HepG2 (cell line): ENCODE data around the gene SH3D21. TPM values are rescaled to one million over a fixed set of nuclear protein-coding genes. Genes with fewer than 3 reads are reported as not detected.

ENCODE experiments used
- GPN1 ChIP-seq: sonication (generic); formaldehyde crosslinking; IDR thresholded peaks from 2 replicates; pipeline ENCODE4 v1.5.1; 2020; ENCODE audit warnings: missing genetic modification reagents, borderline replicate concordance
- ISL2 ChIP-seq: sonication (generic); formaldehyde crosslinking; IDR thresholded peaks from 2 replicates; pipeline ENCODE4 v1.5.0; 2020; ENCODE audit warnings: missing genetic modification reagents
- JUND ChIP-seq: sonication (generic); formaldehyde crosslinking; IDR thresholded peaks from 2 replicates; pipeline ENCODE4 v1.8.0; 2022; ENCODE audit warnings: mild to moderate bottlenecking, missing genetic modification reagents
- NR1H2 ChIP-seq: sonication (generic); formaldehyde crosslinking; IDR thresholded peaks from 2 replicates; pipeline ENCODE4 v1.8.1; 2022; ENCODE audit warnings: low read depth, missing genetic modification reagents, borderline replicate concordance
- PHF21A ChIP-seq: sonication (generic); formaldehyde crosslinking; IDR thresholded peaks from 2 replicates; pipeline ENCODE4 v1.5.0; 2020; ENCODE audit warnings: mild to moderate bottlenecking, missing genetic modification reagents
- TFE3 ChIP-seq: IDR thresholded peaks from 2 replicates; pipeline ENCODE4 v1.6.1; 2016
- THAP11 ChIP-seq: IDR thresholded peaks from 2 replicates; pipeline ENCODE4 v1.6.1; 2016; ENCODE audit warnings: missing biosample characterization, missing genetic modification reagents
- ZNF253 ChIP-seq: sonication (generic); formaldehyde crosslinking; IDR thresholded peaks from 2 replicates; pipeline ENCODE4 v1.8.0; 2022; ENCODE audit warnings: mild to moderate bottlenecking, missing genetic modification reagents, borderline replicate concordance
- ZNF33A ChIP-seq: sonication (generic); formaldehyde crosslinking; IDR thresholded peaks from 2 replicates; pipeline ENCODE4 v1.5.1; 2020; ENCODE audit warnings: missing genetic modification reagents, mild to moderate bottlenecking, moderate library complexity, borderline replicate concordance
- ZNF343 ChIP-seq: sonication (generic); formaldehyde crosslinking; IDR thresholded peaks from 2 replicates; pipeline ENCODE4 v1.4.0; 2020; ENCODE audit warnings: mild to moderate bottlenecking, missing genetic modification reagents
- ZNF589 ChIP-seq: sonication (generic); formaldehyde crosslinking; conservative IDR thresholded peaks from 2 replicates; pipeline ENCODE4 v1.8.0; 2022; ENCODE audit warnings: mild to moderate bottlenecking, moderate library complexity, missing genetic modification reagents
- ZNF639 ChIP-seq: conservative IDR thresholded peaks from 2 replicates; pipeline ENCODE4 v1.6.1; 2018; ENCODE audit warnings: missing genetic modification reagents
- ZNF687 ChIP-seq: sonication (generic); formaldehyde crosslinking; IDR thresholded peaks from 2 replicates; pipeline ENCODE4 v1.5.1; 2020; ENCODE audit warnings: mild to moderate bottlenecking, missing genetic modification reagents, moderate library complexity
- ZSCAN25 ChIP-seq: sonication (generic); formaldehyde crosslinking; IDR thresholded peaks from 2 replicates; pipeline ENCODE4 v1.8.0; 2022; ENCODE audit warnings: mild to moderate bottlenecking, missing genetic modification reagents
- polyA plus RNA-seq, 8 experiments: library from polyadenylated mRNA; depleted of rRNA in 3 of 8; stranded (reverse) in 7 of 8; unstranded in 1 of 8; fragments of >200 nt; fragmentation: Illumina TruSeq in 4 of 8; extraction: Trizol in 4 of 8; gene quantifications; 2 replicates each; pipeline versions ENCODE4 v1.2.1 to v1.2.3, GENCODE V29; 2011 to 2016; ENCODE audit warnings: low read depth in 4 of 8, missing spikeins in 1 of 8, mixed read lengths in 1 of 8; ENCODE audit not compliant: insufficient read depth in 1 of 8
- total RNA-seq, 5 experiments: library from RNA; depleted of rRNA; stranded (reverse); fragments of >200 nt; fragmentation: Illumina TruSeq; extraction: Trizol; gene quantifications; 2 replicates each; pipeline ENCODE4 v1.2.3, GENCODE V29; 2016; ENCODE audit warnings: low read depth in 1 of 5
- TF ChIP-seq, protein P1 (sequence below): IDR thresholded peaks from 2 replicates; pipeline ENCODE4 v1.6.1; 2016; ENCODE audit warnings: low read depth, control low read depth
- TF ChIP-seq, protein P2 (sequence below): sonication (generic); formaldehyde crosslinking; IDR thresholded peaks from 2 replicates; pipeline ENCODE4 v1.5.0; 2020; ENCODE audit warnings: missing genetic modification reagents
- TF ChIP-seq, protein P3 (sequence below): sonication (generic); formaldehyde crosslinking; IDR thresholded peaks from 2 replicates; pipeline ENCODE4 v1.4.0; 2020; ENCODE audit warnings: missing genetic modification reagents, borderline replicate concordance

Gene SH3D21
- total and polyA plus RNA-seq, 2 of the 13 experiments (the other 11 are each of a cell fraction or from before 2014, with no cell fraction given), result 5.1 to 8.6 TPM

DNA sequence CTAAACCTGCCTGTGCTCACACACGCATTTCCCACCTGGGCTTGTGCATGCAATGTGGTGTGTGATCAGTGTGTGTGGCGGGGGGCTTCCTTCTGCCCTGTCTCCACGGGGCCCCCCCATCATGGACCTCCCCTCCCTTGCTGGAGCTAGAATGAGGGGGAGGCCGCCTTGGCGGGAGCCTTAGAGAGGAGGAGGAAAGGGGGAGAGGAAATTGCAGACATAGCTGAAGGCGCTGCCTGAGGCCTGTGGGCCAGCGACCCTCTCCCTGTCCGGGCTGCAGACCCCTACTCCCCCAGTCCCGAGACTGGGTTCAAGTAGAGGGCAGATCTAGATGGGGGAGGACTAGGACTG, 18.2 kb downstream of the SH3D21 start (continued):
- TF ChIP-seq, protein P1, sequence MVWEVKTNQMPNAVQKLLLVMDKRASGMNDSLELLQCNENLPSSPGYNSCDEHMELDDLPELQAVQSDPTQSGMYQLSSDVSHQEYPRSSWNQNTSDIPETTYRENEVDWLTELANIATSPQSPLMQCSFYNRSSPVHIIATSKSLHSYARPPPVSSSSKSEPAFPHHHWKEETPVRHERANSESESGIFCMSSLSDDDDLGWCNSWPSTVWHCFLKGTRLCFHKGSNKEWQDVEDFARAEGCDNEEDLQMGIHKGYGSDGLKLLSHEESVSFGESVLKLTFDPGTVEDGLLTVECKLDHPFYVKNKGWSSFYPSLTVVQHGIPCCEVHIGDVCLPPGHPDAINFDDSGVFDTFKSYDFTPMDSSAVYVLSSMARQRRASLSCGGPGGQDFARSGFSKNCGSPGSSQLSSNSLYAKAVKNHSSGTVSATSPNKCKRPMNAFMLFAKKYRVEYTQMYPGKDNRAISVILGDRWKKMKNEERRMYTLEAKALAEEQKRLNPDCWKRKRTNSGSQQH, result no peak
- TF ChIP-seq, protein P2, sequence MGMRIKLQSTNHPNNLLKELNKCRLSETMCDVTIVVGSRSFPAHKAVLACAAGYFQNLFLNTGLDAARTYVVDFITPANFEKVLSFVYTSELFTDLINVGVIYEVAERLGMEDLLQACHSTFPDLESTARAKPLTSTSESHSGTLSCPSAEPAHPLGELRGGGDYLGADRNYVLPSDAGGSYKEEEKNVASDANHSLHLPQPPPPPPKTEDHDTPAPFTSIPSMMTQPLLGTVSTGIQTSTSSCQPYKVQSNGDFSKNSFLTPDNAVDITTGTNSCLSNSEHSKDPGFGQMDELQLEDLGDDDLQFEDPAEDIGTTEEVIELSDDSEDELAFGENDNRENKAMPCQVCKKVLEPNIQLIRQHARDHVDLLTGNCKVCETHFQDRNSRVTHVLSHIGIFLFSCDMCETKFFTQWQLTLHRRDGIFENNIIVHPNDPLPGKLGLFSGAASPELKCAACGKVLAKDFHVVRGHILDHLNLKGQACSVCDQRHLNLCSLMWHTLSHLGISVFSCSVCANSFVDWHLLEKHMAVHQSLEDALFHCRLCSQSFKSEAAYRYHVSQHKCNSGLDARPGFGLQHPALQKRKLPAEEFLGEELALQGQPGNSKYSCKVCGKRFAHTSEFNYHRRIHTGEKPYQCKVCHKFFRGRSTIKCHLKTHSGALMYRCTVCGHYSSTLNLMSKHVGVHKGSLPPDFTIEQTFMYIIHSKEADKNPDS, result no peak
- TF ChIP-seq PHF21A (CRISPR knock-in tag) (no peak), ZNF589 (CRISPR knock-in tag) (0 out of 2 replicates have a peak, but pooled peaks have one; percentile 37), ISL2 (CRISPR knock-in tag) (no peak), ZNF639 (no peak), ZNF253 (CRISPR knock-in tag) (no peak), GPN1 (CRISPR knock-in tag) (no peak), ZNF33A (CRISPR knock-in tag) (no peak), ZNF687 (CRISPR knock-in tag) (peak; percentile 40; the same call in 1 of the 2 replicates), TFE3 (CRISPR knock-in tag) (no peak), NR1H2 (CRISPR knock-in tag) (no peak), ZNF343 (CRISPR knock-in tag) (no peak), ZSCAN25 (no peak), THAP11 (no peak), JUND (CRISPR knock-in tag) (0 out of 2 replicates have a peak, but pooled peaks have one; percentile 8)
- TF ChIP-seq, protein P3, sequence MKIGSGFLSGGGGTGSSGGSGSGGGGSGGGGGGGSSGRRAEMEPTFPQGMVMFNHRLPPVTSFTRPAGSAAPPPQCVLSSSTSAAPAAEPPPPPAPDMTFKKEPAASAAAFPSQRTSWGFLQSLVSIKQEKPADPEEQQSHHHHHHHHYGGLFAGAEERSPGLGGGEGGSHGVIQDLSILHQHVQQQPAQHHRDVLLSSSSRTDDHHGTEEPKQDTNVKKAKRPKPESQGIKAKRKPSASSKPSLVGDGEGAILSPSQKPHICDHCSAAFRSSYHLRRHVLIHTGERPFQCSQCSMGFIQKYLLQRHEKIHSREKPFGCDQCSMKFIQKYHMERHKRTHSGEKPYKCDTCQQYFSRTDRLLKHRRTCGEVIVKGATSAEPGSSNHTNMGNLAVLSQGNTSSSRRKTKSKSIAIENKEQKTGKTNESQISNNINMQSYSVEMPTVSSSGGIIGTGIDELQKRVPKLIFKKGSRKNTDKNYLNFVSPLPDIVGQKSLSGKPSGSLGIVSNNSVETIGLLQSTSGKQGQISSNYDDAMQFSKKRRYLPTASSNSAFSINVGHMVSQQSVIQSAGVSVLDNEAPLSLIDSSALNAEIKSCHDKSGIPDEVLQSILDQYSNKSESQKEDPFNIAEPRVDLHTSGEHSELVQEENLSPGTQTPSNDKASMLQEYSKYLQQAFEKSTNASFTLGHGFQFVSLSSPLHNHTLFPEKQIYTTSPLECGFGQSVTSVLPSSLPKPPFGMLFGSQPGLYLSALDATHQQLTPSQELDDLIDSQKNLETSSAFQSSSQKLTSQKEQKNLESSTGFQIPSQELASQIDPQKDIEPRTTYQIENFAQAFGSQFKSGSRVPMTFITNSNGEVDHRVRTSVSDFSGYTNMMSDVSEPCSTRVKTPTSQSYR, result no peak
